RWPE2 (cell line): ENCODE results near the gene PI4K2A.
"Not testable (repeated sequence)": the region's sequence is repeated elsewhere in the genome, so short reads cannot be mapped to it uniquely, and the experiment has no call there.

Experiments used
- ATAC-seq: fragments of 200-7000 bp; cut with Tn5 transposase; 3 replicates; pipeline ENCODE4 v1.9.1; 2021; ENCODE audit warnings: low read depth
- DNase-seq: peaks from one replicate; pipeline ENCODE4 v3.0.0-alpha.2; 2020; ENCODE audit warnings: low spot score
- H3K27ac ChIP-seq: fragments of 450-650 bp; 2 replicates; pipeline ENCODE4 v1.5.1; 2017; ENCODE audit warnings: mild to moderate bottlenecking; ENCODE audit not compliant: poor library complexity, severe bottlenecking
- H3K27me3 ChIP-seq: fragments of 250-450 bp; sonication (Bioruptor Pico); 2 replicates; pipeline ENCODE4 v1.5.1; 2021; ENCODE audit warnings: mild to moderate bottlenecking, moderate library complexity; ENCODE audit not compliant: insufficient read depth, poor library complexity, severe bottlenecking
- H3K36me3 ChIP-seq: fragments of 250-450 bp; sonication (Bioruptor Pico); 2 replicates; pipeline ENCODE4 v1.5.1; 2020; ENCODE audit warnings: low read depth, mild to moderate bottlenecking, moderate library complexity
- H3K4me1 ChIP-seq: fragments of 250-450 bp; sonication (Bioruptor Pico); 2 replicates; pipeline ENCODE4 v1.5.1; 2021; ENCODE audit warnings: mild to moderate bottlenecking, moderate library complexity; ENCODE audit not compliant: insufficient read depth, poor library complexity, severe bottlenecking
- H3K4me3 ChIP-seq: fragments of 250-450 bp; sonication (Bioruptor Pico); 2 replicates; pipeline ENCODE4 v1.5.1; 2021; ENCODE audit warnings: mild to moderate bottlenecking, moderate library complexity; ENCODE audit not compliant: severe bottlenecking
- H3K9me3 ChIP-seq: fragments of 250-450 bp; sonication (Bioruptor Pico); 2 replicates; pipeline ENCODE4 v1.5.1; 2021; ENCODE audit warnings: mild to moderate bottlenecking, moderate library complexity; ENCODE audit not compliant: severe bottlenecking
- CTCF ChIP-seq: fragments of 450-650 bp; IDR thresholded peaks from one replicate; pipeline ENCODE4 v1.5.1; 2017; ENCODE audit warnings: mild to moderate bottlenecking, moderate library complexity; ENCODE audit not compliant: poor library complexity, severe bottlenecking

PI4K2A gene

GRCh38 chr10:97682042-97682441, 41.6 kb downstream of the PI4K2A start:
- H3K9me3 ChIP-seq = no peaks in the 10 kb centered on the region
- no peak for DNase-seq
- peaks cover 80% of the 10 kb centered on the region for H3K36me3 ChIP-seq
- no peak for ATAC-seq
- H3K27ac ChIP-seq = peak overlapping the region; percentile 86
- H3K4me1 ChIP-seq = peaks cover 9% of the 10 kb centered on the region
- TF ChIP-seq CTCF = no peak
- H3K27me3 ChIP-seq = no peaks in the 10 kb centered on the region
- H3K4me3 ChIP-seq = no peak overlapping the region

GRCh38 chr10:97683556-97684367, 43.3 kb downstream of the PI4K2A start:
- H3K4me1 ChIP-seq = peaks cover 23% of the 10 kb centered on the region
- DNase-seq (no peak), ATAC-seq (peak; percentile 4; the same call in 2 of the 3 replicates)
- no peak for TF ChIP-seq CTCF
- peaks cover 66% of the 10 kb centered on the region for H3K36me3 ChIP-seq
- H3K9me3 ChIP-seq = no peaks in the 10 kb centered on the region
- H3K4me3 ChIP-seq = peak overlapping the region; percentile 72
- peak overlapping the region; percentile 86 for H3K27ac ChIP-seq
- no peaks in the 10 kb centered on the region for H3K27me3 ChIP-seq

GRCh38 chr10:97684368-97684713, 43.9 kb downstream of the PI4K2A start:
- ATAC-seq, DNase-seq, H3K9me3 ChIP-seq, H3K27me3 ChIP-seq: not testable (repeated sequence)
- Histone ChIP-seq H3K4me1 (peaks cover 28% of the 10 kb centered on the region), H3K4me3 (peak overlapping the region; percentile 72), H3K36me3 (peaks cover 62% of the 10 kb centered on the region), H3K27ac (peak overlapping the region; percentile 86)

GRCh38 chr10:97684866-97685394, 44.5 kb downstream of the PI4K2A start:
- DNase-seq = no peak
- Histone ChIP-seq H3K9me3 (no peaks in the 10 kb centered on the region), H3K27me3 (no peaks in the 10 kb centered on the region), H3K36me3 (peaks cover 56% of the 10 kb centered on the region), H3K4me1 (peaks cover 33% of the 10 kb centered on the region), H3K27ac (peak overlapping the region; percentile 86), H3K4me3 (peak overlapping the region; percentile 72)
- no peak for ATAC-seq
- no peak for TF ChIP-seq CTCF

- no peaks in the 10 kb centered on the region for H3K9me3 ChIP-seq
- ATAC-seq (peak; percentile 33), DNase-seq (peak; percentile 74)
- no peaks in the 10 kb centered on the region for H3K27me3 ChIP-seq
- TF ChIP-seq CTCF = peak; percentile 42
- peaks cover 51% of the 10 kb centered on the region for H3K36me3 ChIP-seq
- H3K4me1 ChIP-seq = peaks cover 38% of the 10 kb centered on the region
- H3K27ac ChIP-seq = peak overlapping the region; percentile 86
- peak overlapping the region; percentile 72 for H3K4me3 ChIP-seq
These were observed 45.0 kb downstream of the PI4K2A start for GRCh38 chr10:97685395-97685958.
